SK-N-SH (cell line): ENCODE results near the gene HECTD2. TPM values are rescaled to one million over a fixed set of nuclear protein-coding genes. Genes with fewer than 3 reads are reported as not detected.

Experiments used
- CTCF ChIA-PET: fragments of 300-600, 350-600 bp; formaldehyde crosslinking; extraction: SDS; loops from one replicate; lab custom pipeline; 2021; lab: Yijun Ruan, JAX
- POLR2A ChIA-PET: fragments of 350-600 bp; sonication (Branson Sonifier 250); formaldehyde crosslinking; extraction: SDS; loops from one replicate; lab custom pipeline; 2020; ENCODE audit warnings: antibody characterized with exemption, inconsistent platforms; lab: Yijun Ruan, JAX
- DNase-seq: peaks from one replicate; pipeline ENCODE4 v3.0.0; 2012
- H2AFZ ChIP-seq: fragments of 200-600 bp; sonication (generic); 2 replicates; pipeline ENCODE4 v1.8.1; 2016; ENCODE audit warnings: antibody characterized with exemption, mild to moderate bottlenecking, low read depth
- H3F3A ChIP-seq: fragments of 200-600 bp; sonication (generic); replicated peaks from 2 replicates; pipeline ENCODE3; 2016; ENCODE audit warnings: antibody characterized with exemption, mild to moderate bottlenecking; ENCODE audit not compliant: insufficient read depth
- H3K27ac ChIP-seq, 2 experiments: fragments of 200-500 bp in 1 of 2; fragments of 200-600 bp in 1 of 2; sonication (Bioruptor generic) in 1 of 2; sonication (generic), shearing (Covaris generic) in 1 of 2; 2 replicates each; pipeline versions ENCODE4 v1.5.1 to v1.6.1; 2014 to 2016; ENCODE audit warnings: low read depth in 2 of 2, inconsistent platforms in 1 of 2, low read length in 1 of 2, mild to moderate bottlenecking in 1 of 2, mixed read lengths in 1 of 2
- H3K27me3 ChIP-seq: fragments of 200-600 bp; sonication (generic), shearing (Covaris generic); 2 replicates; pipeline ENCODE4 v1.6.1; 2016; ENCODE audit warnings: mixed run types; ENCODE audit not compliant: insufficient read depth
- H3K36me3 ChIP-seq, 2 experiments: fragments of 200-500 bp in 1 of 2; fragments of 200-600 bp in 1 of 2; sonication (Bioruptor generic) in 1 of 2; sonication (generic) in 1 of 2; replicated peaks in 1 of 2; 2 replicates each; pipeline versions ENCODE3 to v1.5.1; 2014 to 2016; ENCODE audit warnings: low read length in 1 of 2, mild to moderate bottlenecking in 1 of 2; ENCODE audit not compliant: insufficient read depth in 2 of 2, control insufficient read depth in 1 of 2
- H3K4me1 ChIP-seq, 2 experiments: fragments of 200-500 bp in 1 of 2; fragments of 200-600 bp in 1 of 2; sonication (Bioruptor generic) in 1 of 2; sonication (generic), shearing (Covaris generic) in 1 of 2; 2 replicates each; pipeline versions ENCODE4 v1.5.1 to v1.6.1; 2014 to 2016; ENCODE audit warnings: low read depth in 1 of 2, low read length in 1 of 2, mixed run types in 1 of 2; ENCODE audit not compliant: insufficient read depth in 2 of 2, control insufficient read depth in 1 of 2
- H3K4me2 ChIP-seq: fragments of 200-600 bp; sonication (generic), shearing (Covaris generic); 2 replicates; pipeline ENCODE4 v1.6.1; 2017; ENCODE audit warnings: mixed run types
- H3K4me3 ChIP-seq, 2 experiments: fragments of 200-500 bp in 1 of 2; fragments of 200-600 bp in 1 of 2; sonication (Bioruptor generic) in 1 of 2; sonication (generic), shearing (Covaris generic) in 1 of 2; 2 replicates each; pipeline versions ENCODE4 v1.5.1 to v1.8.1; 2014 to 2016; ENCODE audit warnings: low read depth in 2 of 2, inconsistent platforms in 1 of 2, low read length in 1 of 2, mild to moderate bottlenecking in 1 of 2, mixed read lengths in 1 of 2, moderate library complexity in 1 of 2
- H3K79me2 ChIP-seq: fragments of 200-600 bp; sonication (generic); 2 replicates; pipeline ENCODE4 v1.8.1; 2017; ENCODE audit warnings: mild to moderate bottlenecking; ENCODE audit not compliant: insufficient read depth
- H3K9ac ChIP-seq: fragments of 200-600 bp; sonication (generic); 2 replicates; pipeline ENCODE4 v1.6.1; 2017; ENCODE audit warnings: mixed run types
- H3K9me2 ChIP-seq: fragments of 200-600 bp; sonication (generic); 2 replicates; pipeline ENCODE4 v1.6.1; 2017; ENCODE audit warnings: mixed run types
- H3K9me3 ChIP-seq: fragments of 200-600 bp; sonication (generic); 2 replicates; pipeline ENCODE4 v1.6.1; 2017; ENCODE audit warnings: mixed run types, mild to moderate bottlenecking, moderate library complexity
- H4K20me1 ChIP-seq: fragments of 200-600 bp; sonication (generic); 2 replicates; pipeline ENCODE4 v1.6.1; 2017; ENCODE audit warnings: mild to moderate bottlenecking, mixed run types; ENCODE audit not compliant: insufficient read depth
- CHD2 ChIP-seq: fragments of 150-350 bp; IDR thresholded peaks from 2 replicates; pipeline ENCODE4 v1.6.1; 2018; ENCODE audit warnings: low read length; ENCODE audit not compliant: partially characterized antibody
- CTCF ChIP-seq: fragments of 200-600 bp; sonication (generic); IDR thresholded peaks from 2 replicates; pipeline ENCODE4 v1.6.1; 2017; ENCODE audit warnings: antibody characterized with exemption, mild to moderate bottlenecking, moderate library complexity
- EZH2phosphoT487 ChIP-seq: fragments of 200-600 bp; sonication (generic); IDR thresholded peaks from 2 replicates; pipeline ENCODE4 v1.6.1; 2017; ENCODE audit warnings: low read depth, mixed run types, mild to moderate bottlenecking, antibody characterized with exemption, moderate library complexity, borderline replicate concordance
- FOSL2 ChIP-seq: IDR thresholded peaks from 2 replicates; pipeline ENCODE4 v1.4.0; 2012; ENCODE audit warnings: low read depth, mild to moderate bottlenecking, moderate library complexity, borderline replicate concordance
- FOXM1 ChIP-seq: IDR thresholded peaks from 2 replicates; pipeline ENCODE4 v1.4.0; 2012; ENCODE audit warnings: low read depth, mild to moderate bottlenecking
- GATA2 ChIP-seq: sonication (generic); formaldehyde crosslinking; IDR thresholded peaks from 2 replicates; pipeline ENCODE4 v1.5.0; 2020; ENCODE audit warnings: mild to moderate bottlenecking, missing genetic modification reagents
- IRF3 ChIP-seq: fragments of 150-350 bp; IDR thresholded peaks from 2 replicates; pipeline ENCODE4 v1.6.1; 2016; ENCODE audit warnings: mild to moderate bottlenecking, low read depth, low read length
- JUND ChIP-seq: IDR thresholded peaks from 2 replicates; pipeline ENCODE4 v1.4.0; 2012
- MEF2A ChIP-seq: IDR thresholded peaks from 2 replicates; pipeline ENCODE4 v1.4.0; 2012; ENCODE audit warnings: low read depth, borderline replicate concordance
- MXI1 ChIP-seq: IDR thresholded peaks from 2 replicates; pipeline ENCODE4 v1.6.1; 2012; ENCODE audit warnings: mild to moderate bottlenecking, low read depth, low read length, improper control_type of control experiment
- NFIC ChIP-seq: IDR thresholded peaks from 2 replicates; pipeline ENCODE4 v1.4.0; 2012; ENCODE audit warnings: borderline replicate concordance
- PBX3 ChIP-seq: IDR thresholded peaks from 2 replicates; pipeline ENCODE4; 2012
- SIN3A ChIP-seq: IDR thresholded peaks from 2 replicates; pipeline ENCODE4 v1.6.1; 2012; ENCODE audit warnings: low read depth, mild to moderate bottlenecking, low read length, moderate library complexity, borderline replicate concordance
- SMC3 ChIP-seq: IDR thresholded peaks from 2 replicates; pipeline ENCODE4 v1.6.1; 2012; ENCODE audit warnings: low read depth, low read length, improper control_type of control experiment
- TCF12 ChIP-seq: IDR thresholded peaks from 2 replicates; pipeline ENCODE4 v1.4.0; 2012
- TEAD4 ChIP-seq: IDR thresholded peaks from 2 replicates; pipeline ENCODE4 v1.4.0; 2012; ENCODE audit warnings: mild to moderate bottlenecking, borderline replicate concordance; ENCODE audit not compliant: insufficient read depth
- YY1 ChIP-seq: IDR thresholded peaks from 2 replicates; pipeline ENCODE4 v1.4.0; 2012; ENCODE audit warnings: low read depth, mild to moderate bottlenecking
- WGBS: methylation state at CpG from one replicate; pipeline ENCODE4 v1.1.6; 2017; ENCODE audit warnings: low lambda C conversion rate; 5-methylcytosine and 5-hydroxymethylcytosine counted together
- polyA plus RNA-seq, 3 experiments: library from polyadenylated mRNA; depleted of rRNA; stranded (reverse); fragments of >200 nt; gene quantifications; 2 replicates each; pipeline ENCODE4 v1.2.3, GENCODE V29; 2012
- TF ChIP-seq, protein P1 (sequence below): IDR thresholded peaks from 2 replicates; pipeline ENCODE4 v1.6.1; 2012; ENCODE audit warnings: mild to moderate bottlenecking, low read depth, low read length, moderate library complexity
- TF ChIP-seq, protein P2 (sequence below): IDR thresholded peaks from 2 replicates; pipeline ENCODE4 v1.4.0; 2012; ENCODE audit warnings: low read depth

Gene HECTD2
- polyA plus RNA-seq, 1 of the 3 experiments (the other 2 are of a cell fraction), result 4.1 TPM

- H3K9ac ChIP-seq, result no peak overlapping the region
- ChIA-PET CTCF (interaction anchor here (1.2 to 1.7 kb wide), 2 partner anchors 8 to 117 kb away, joined by 4 to 7 read pairs; no protein-coding TSS in a partner anchor), POLR2A (no interaction called here)
- no peak overlapping the region for H3K4me2 ChIP-seq
- no peaks in the 10 kb centered on the region for H3K36me3 ChIP-seq
- H3F3A ChIP-seq, result peaks cover 6% of the 10 kb centered on the region
- no peak for DNase-seq
- H3K9me3 ChIP-seq, result no peaks in the 10 kb centered on the region
- TF ChIP-seq FOXM1, result no peak
- no peak for TF ChIP-seq FOSL2
- no peak for TF ChIP-seq GATA2 (CRISPR knock-in tag)
- no peak for TF ChIP-seq TEAD4
- no peak for TF ChIP-seq JUND
- TF ChIP-seq SMC3, result no peak
- TF ChIP-seq NFIC, result no peak
- no peak for TF ChIP-seq CHD2
- TF ChIP-seq CTCF, result no peak
- no peak for TF ChIP-seq EZH2phosphoT487
- no peak for TF ChIP-seq PBX3
- TF ChIP-seq YY1, result no peak
- no peak for TF ChIP-seq MEF2A
- TF ChIP-seq TCF12, result no peak
- peaks cover 1 to 19% of the 10 kb centered on the region in 2 experiments; a peak in 3 of 4 replicates for H3K4me1 ChIP-seq
- no peaks in the 10 kb centered on the region for H3K9me2 ChIP-seq
- H3K27me3 ChIP-seq, result no peaks in the 10 kb centered on the region
- H4K20me1 ChIP-seq, result no peaks in the 10 kb centered on the region
- no peak overlapping the region for H3K4me3 ChIP-seq
- no peak overlapping the region for H2AFZ ChIP-seq
- H3K27ac ChIP-seq, result no peak overlapping the region
- H3K79me2 ChIP-seq, result peaks cover 78% of the 10 kb centered on the region
- 87% methylated on average over 3 of the region's 3 CpGs for WGBS
These were observed 5.7 kb downstream of the HECTD2 start for GRCh38 chr10:91415816-91416215.

- CTCF ChIA-PET, result interaction anchor here (1.1 kb wide), 1 partner anchor 219 kb away, joined by 3 read pairs; no protein-coding TSS in a partner anchor
- no peaks in the 10 kb centered on the region for H3K9me2 ChIP-seq
- no peak overlapping the region for H3K27ac ChIP-seq
- H3K36me3 ChIP-seq, result no peaks in the 10 kb centered on the region
- 90% methylated on average over 3 of the region's 3 CpGs for WGBS
- no peak overlapping the region for H3K4me2 ChIP-seq
- H3K27me3 ChIP-seq, result no peaks in the 10 kb centered on the region
- peaks cover 77% of the 10 kb centered on the region for H3K79me2 ChIP-seq
- no peaks in the 10 kb centered on the region for H4K20me1 ChIP-seq
- no peak for DNase-seq
- POLR2A ChIA-PET, result no interaction called here
- H2AFZ ChIP-seq, result no peak overlapping the region
- no peaks in the 10 kb centered on the region for H3K9me3 ChIP-seq
- no peak overlapping the region for H3K4me3 ChIP-seq
- H3K4me1 ChIP-seq, result peaks cover 0 to 20% of the 10 kb centered on the region in 2 experiments; a peak in 2 of 4 replicates
- peaks cover 6% of the 10 kb centered on the region for H3F3A ChIP-seq
- H3K9ac ChIP-seq, result no peak overlapping the region
- TF ChIP-seq MXI1 (no peak), IRF3 (no peak), SIN3A (no peak)
- TF ChIP-seq, protein P1, sequence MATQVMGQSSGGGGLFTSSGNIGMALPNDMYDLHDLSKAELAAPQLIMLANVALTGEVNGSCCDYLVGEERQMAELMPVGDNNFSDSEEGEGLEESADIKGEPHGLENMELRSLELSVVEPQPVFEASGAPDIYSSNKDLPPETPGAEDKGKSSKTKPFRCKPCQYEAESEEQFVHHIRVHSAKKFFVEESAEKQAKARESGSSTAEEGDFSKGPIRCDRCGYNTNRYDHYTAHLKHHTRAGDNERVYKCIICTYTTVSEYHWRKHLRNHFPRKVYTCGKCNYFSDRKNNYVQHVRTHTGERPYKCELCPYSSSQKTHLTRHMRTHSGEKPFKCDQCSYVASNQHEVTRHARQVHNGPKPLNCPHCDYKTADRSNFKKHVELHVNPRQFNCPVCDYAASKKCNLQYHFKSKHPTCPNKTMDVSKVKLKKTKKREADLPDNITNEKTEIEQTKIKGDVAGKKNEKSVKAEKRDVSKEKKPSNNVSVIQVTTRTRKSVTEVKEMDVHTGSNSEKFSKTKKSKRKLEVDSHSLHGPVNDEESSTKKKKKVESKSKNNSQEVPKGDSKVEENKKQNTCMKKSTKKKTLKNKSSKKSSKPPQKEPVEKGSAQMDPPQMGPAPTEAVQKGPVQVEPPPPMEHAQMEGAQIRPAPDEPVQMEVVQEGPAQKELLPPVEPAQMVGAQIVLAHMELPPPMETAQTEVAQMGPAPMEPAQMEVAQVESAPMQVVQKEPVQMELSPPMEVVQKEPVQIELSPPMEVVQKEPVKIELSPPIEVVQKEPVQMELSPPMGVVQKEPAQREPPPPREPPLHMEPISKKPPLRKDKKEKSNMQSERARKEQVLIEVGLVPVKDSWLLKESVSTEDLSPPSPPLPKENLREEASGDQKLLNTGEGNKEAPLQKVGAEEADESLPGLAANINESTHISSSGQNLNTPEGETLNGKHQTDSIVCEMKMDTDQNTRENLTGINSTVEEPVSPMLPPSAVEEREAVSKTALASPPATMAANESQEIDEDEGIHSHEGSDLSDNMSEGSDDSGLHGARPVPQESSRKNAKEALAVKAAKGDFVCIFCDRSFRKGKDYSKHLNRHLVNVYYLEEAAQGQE, result no peak
- TF ChIP-seq, protein P2, sequence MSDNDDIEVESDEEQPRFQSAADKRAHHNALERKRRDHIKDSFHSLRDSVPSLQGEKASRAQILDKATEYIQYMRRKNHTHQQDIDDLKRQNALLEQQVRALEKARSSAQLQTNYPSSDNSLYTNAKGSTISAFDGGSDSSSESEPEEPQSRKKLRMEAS, result no peak
These were observed 6.3 kb downstream of the HECTD2 start for GRCh38 chr10:91416339-91416855.
